Measurements from ENCODE around the gene TCL1B.

The TCL1B gene

DNA sequence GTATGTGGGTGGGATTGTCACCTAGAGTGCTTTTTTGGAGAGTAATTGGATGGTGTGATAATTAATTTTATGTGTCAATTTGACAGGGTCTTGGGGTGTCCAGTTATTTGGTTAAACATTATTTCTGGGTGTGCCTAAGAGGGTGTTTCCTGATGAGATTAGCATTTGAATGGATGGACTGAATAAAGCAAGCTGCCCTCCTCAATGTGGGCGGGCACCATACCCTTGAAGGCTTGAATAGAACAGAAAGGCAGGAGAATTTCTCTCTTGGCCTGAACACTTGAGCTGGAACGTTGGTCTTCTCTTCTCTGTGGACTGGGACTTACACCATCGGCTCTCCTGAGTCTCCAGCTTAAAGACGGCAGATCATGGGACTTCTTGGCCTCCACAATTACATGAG, 28.8 kb upstream of the TCL1B start:
- Histone ChIP-seq H3K4me1 (ENCODE audit: control insufficient read depth, insufficient read depth, low read length) (0 out of 2 replicates have a peak, but pooled peaks cover under 1% of the 10 kb centered on the region), H3K9me3 (ENCODE audit: control insufficient read depth, insufficient read depth, low read depth, low read length) (no peaks in the 10 kb centered on the region), H3K4me3 (ENCODE audit: low read depth, low read length) (no peak overlapping the region), H3K36me3 (ENCODE audit: control insufficient read depth in 2 of 2, insufficient read depth in 1 of 2, low read length in 2 of 2) (no peaks in the 10 kb centered on the region), H3K27ac (ENCODE audit: extremely low read depth, low read depth, low read length) (no peak overlapping the region)
- ChIA-PET POLR2A (no interaction called here), CTCF (interaction anchor here (1.2 kb wide), 1 partner anchor 9 kb away, joined by 3 read pairs; no protein-coding TSS in a partner anchor)
- no peak for TF ChIP-seq KLF8 (tag by site-specific recombination; IDR thresholded peaks at IDR 0.05)
- no peak for TF ChIP-seq ZNF791 (tag by site-specific recombination; IDR thresholded peaks at IDR 0.05)
- no peak for TF ChIP-seq ZBTB48 (tag by site-specific recombination; IDR thresholded peaks at IDR 0.05)
- no peak for TF ChIP-seq ZNF121 (tag by site-specific recombination; IDR thresholded peaks at IDR 0.05)
- TF ChIP-seq, protein P1, sequence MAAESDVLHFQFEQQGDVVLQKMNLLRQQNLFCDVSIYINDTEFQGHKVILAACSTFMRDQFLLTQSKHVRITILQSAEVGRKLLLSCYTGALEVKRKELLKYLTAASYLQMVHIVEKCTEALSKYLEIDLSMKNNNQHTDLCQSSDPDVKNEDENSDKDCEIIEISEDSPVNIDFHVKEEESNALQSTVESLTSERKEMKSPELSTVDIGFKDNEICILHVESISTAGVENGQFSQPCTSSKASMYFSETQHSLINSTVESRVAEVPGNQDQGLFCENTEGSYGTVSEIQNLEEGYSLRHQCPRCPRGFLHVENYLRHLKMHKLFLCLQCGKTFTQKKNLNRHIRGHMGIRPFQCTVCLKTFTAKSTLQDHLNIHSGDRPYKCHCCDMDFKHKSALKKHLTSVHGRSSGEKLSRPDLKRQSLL (tag by site-specific recombination; IDR thresholded peaks at IDR 0.05): no peak
- TF ChIP-seq ZNF426 (tag by site-specific recombination; IDR thresholded peaks at IDR 0.05): no peak
- no peak for TF ChIP-seq ZNF510 (tag by site-specific recombination; IDR thresholded peaks at IDR 0.05; ENCODE audit: insufficient replicate concordance)
- no peak for TF ChIP-seq ZBTB17 (tag by site-specific recombination; IDR thresholded peaks at IDR 0.05)
- TF ChIP-seq ZNF530 (tag by site-specific recombination; IDR thresholded peaks at IDR 0.05; ENCODE audit: low read depth): no peak

DNA sequence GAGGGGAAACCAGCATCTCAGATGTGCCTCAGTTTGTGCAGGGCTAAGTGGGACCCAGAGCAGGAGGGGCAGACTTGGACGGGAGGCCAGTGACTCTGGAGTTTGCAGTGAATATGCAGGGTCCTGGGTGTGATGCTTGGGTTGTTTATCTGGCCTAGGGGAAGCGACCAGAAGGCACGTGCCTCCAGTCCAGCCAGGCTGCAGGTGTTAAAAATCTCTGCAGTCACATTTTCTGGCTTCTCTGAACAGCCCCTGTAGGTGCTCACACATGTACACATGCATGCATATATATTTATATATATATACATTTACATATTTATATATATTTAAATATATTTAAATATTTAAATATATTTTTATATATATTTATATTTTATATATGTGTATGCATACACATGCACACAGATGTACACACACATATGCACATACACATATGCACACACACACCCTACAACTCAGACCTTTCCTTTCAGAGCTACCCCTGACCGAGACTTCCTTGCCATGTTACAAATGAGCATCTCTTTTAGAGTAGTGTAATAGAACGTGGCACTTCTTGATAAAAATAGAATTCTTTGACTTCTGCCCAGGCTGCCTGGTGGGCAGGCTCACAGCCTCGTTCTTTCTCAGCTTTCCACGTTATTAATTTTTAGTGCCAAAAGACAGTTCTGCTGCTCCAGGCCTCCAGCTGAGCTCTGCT, 26.8 kb upstream of the TCL1B start:
- POLR2A ChIA-PET: no interaction called here

DNA sequence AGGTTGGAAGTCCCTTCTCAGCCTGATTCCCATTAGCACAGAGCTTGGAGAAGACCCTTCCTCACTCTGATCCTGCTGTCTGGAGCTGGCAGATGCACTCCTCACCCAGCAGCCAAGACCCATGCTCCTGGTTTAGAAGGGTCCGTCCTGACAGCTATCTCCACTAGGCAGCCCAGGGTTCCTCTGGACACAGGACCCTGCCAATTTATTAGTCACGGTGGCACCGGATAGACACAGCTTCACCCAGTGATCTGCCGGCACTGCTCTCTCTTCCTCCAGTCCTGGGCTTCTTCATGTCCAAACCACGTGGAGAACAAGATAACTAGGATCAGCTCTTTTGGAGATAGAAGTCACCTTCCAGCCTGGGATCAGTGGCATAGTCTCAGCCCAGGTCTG, 26.2 kb upstream of the TCL1B start:
- Histone ChIP-seq H3K9me3 (ENCODE audit: control insufficient read depth, insufficient read depth, low read depth, low read length) (no peaks in the 10 kb centered on the region), H3K27ac (ENCODE audit: extremely low read depth, low read depth, low read length) (no peak overlapping the region), H3K4me3 (ENCODE audit: low read depth, low read length) (no peak overlapping the region), H3K4me1 (ENCODE audit: control insufficient read depth, insufficient read depth, low read length) (peaks cover 3% of the 10 kb centered on the region; the same call in 1 of the 2 replicates), H3K36me3 (ENCODE audit: control insufficient read depth in 2 of 2, insufficient read depth in 1 of 2, low read length in 2 of 2) (no peaks in the 10 kb centered on the region)
- POLR2A ChIA-PET: no interaction called here
- TF ChIP-seq ZNF843 (tag by site-specific recombination; IDR thresholded peaks at IDR 0.05): no peak
- no peak for TF ChIP-seq SP3 (tag by site-specific recombination; IDR thresholded peaks at IDR 0.05)
- TF ChIP-seq ZNF658 (tag by site-specific recombination; IDR thresholded peaks at IDR 0.05): no peak
- CTCF ChIA-PET: no interaction called here

More for the DNA sequence above, 26.8 kb upstream of the TCL1B start:
- TF ChIP-seq ZNF169 (tag by site-specific recombination; IDR thresholded peaks at IDR 0.05) (no peak), ZNF221 (tag by site-specific recombination; IDR thresholded peaks at IDR 0.05; ENCODE audit: borderline replicate concordance) (no peak), BCL11A (tag by site-specific recombination; IDR thresholded peaks at IDR 0.05; ENCODE audit: low read depth) (no peak), ZNF214 (tag by site-specific recombination; IDR thresholded peaks at IDR 0.05; ENCODE audit: borderline replicate concordance) (no peak), ZNF701 (tag by site-specific recombination; IDR thresholded peaks at IDR 0.05) (no peak), HOXA7 (CRISPR knock-in tag; IDR thresholded peaks at IDR 0.05; ENCODE audit: borderline replicate concordance) (no peak), ZNF311 (tag by site-specific recombination; IDR thresholded peaks at IDR 0.05; ENCODE audit: borderline replicate concordance) (no peak), KLF9 (tag by site-specific recombination; IDR thresholded peaks at IDR 0.05; ENCODE audit: low read depth) (no peak), ZNF335 (tag by site-specific recombination; conservative IDR thresholded peaks at IDR 0.05) (no peak), TCF7L2 (IDR thresholded peaks at IDR 0.05; ENCODE audit: borderline replicate concordance, low read depth, low read length) (no peak), REPIN1 (tag by site-specific recombination; IDR thresholded peaks at IDR 0.05; ENCODE audit: low read depth) (no peak), ZNF747 (tag by site-specific recombination; IDR thresholded peaks at IDR 0.05) (no peak), ZNF561 (tag by site-specific recombination; IDR thresholded peaks at IDR 0.05; ENCODE audit: borderline replicate concordance) (no peak), ZNF768 (tag by site-specific recombination; IDR thresholded peaks at IDR 0.05) (no peak), ZNF776 (tag by site-specific recombination; IDR thresholded peaks at IDR 0.05; ENCODE audit: borderline replicate concordance) (no peak), SCRT2 (tag by site-specific recombination; IDR thresholded peaks at IDR 0.05) (no peak)
- no peaks in the 10 kb centered on the region for H3K36me3 ChIP-seq (ENCODE audit: control insufficient read depth in 2 of 2, insufficient read depth in 1 of 2, low read length in 2 of 2)
- H3K4me3 ChIP-seq (ENCODE audit: low read depth, low read length): no peak overlapping the region
- no peaks in the 10 kb centered on the region for H3K9me3 ChIP-seq (ENCODE audit: control insufficient read depth, insufficient read depth, low read depth, low read length)
- CTCF ChIA-PET: no interaction called here
- H3K4me1 ChIP-seq (ENCODE audit: control insufficient read depth, insufficient read depth, low read length): peaks cover 3% of the 10 kb centered on the region; the same call in 1 of the 2 replicates
- H3K27ac ChIP-seq (ENCODE audit: extremely low read depth, low read depth, low read length): no peak overlapping the region
